Activated CD4-positive, alpha-beta T cell treated with anti-CD3 and anti-CD28 coated beads, Interleukin-2, Interleukin-4, amounts not matched to agents 100 ng/mL and 50 ng/mL, durations not matched to agents 16 hours and 8 hours (primary cell): Measurements from ENCODE around the gene CFD.
A peak's percentile ranks its signal among the peaks of the same experiment; 100 is the strongest.
"Not testable (repeated sequence)": the region's sequence is repeated elsewhere in the genome, so short reads cannot be mapped to it uniquely, and the experiment has no call there.

Experiments
- DNase-seq: peaks from one replicate; pipeline ENCODE4 v3.0.0-alpha.2; 2020; ENCODE audit warnings: low spot score

The CFD gene

DNA sequence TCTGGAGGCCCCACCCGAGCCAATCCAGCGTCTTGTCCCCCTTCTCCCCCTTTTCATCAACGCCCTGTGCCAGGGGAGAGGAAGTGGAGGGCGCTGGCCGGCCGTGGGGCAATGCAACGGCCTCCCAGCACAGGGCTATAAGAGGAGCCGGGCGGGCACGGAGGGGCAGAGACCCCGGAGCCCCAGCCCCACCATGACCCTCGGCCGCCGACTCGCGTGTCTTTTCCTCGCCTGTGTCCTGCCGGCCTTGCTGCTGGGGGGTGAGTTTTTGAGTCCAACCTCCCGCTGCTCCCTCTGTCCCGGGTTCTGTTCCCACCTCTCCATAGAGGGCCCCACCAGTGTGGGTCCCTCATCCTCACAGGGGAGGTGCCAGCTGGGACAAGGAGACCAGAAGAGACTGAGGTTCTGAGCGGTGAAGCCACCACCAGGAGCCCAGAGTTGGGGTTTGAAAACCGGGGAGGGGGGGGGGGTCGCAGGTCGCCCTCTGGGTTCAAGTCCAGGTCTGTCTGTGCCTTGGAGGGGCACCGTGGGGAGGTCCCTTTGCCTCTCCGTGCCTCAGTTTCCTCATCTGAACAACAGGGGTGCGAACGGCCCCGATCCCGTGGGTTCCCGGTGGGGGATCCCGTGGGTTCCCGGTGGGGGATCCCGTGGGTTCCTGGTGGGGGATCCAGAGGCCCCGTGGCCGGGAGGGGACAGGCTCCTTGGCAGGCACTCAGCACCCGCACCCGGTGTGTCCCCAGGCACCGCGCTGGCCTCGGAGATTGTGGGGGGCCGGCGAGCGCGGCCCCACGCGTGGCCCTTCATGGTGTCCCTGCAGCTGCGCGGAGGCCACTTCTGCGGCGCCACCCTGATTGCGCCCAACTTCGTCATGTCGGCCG, 7.1 kb upstream of the CFD start, which contains the start of gene ELANE:
Gene ELANE (plus strand): TSS at position 168 of the 878 bp plus-strand sequence. CDS start 26 bp downstream, at position 194.
- DNase-seq = no peak

DNA sequence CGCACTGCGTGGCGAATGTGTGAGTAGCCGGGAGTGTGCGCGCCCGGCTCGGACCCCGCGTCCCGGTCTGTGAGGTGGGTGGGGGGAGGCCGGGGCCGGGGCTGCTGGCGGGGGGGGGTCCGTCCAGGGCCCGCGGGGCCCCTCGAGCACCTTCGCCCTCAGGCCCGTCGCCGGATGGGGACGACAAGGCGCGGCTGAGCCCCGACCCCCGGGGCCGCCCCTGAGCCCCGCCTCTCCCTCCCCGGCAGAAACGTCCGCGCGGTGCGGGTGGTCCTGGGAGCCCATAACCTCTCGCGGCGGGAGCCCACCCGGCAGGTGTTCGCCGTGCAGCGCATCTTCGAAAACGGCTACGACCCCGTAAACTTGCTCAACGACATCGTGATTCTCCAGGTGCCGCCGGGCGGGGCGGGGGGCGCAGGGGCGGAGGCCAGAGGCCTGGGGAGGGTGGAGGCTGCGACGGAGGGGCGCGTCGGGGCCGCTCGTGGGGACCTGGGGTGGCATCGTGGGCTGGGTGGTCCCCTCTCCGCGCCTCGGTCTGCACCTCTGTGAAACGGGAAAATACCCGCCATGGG, 6.4 kb upstream of the CFD start:
- no peak for DNase-seq

GRCh38 chr19:853614-854220, 5.7 kb upstream of the CFD start:
- not testable (repeated sequence) for DNase-seq

- DNase-seq = no peak
These were observed 4.9 kb upstream of the CFD start for GRCh38 chr19:854549-854948.

- DNase-seq = no peak
These were observed 4.3 kb upstream of the CFD start for GRCh38 chr19:855142-855541.

GRCh38 chr19:855566-856120, 3.8 kb upstream of the CFD start:
- DNase-seq = no peak

- no peak for DNase-seq
These were observed 1.2 kb upstream of the CFD start for GRCh38 chr19:858284-858683.

- DNase-seq = no peak
These were observed 1.8 kb downstream of the CFD start for GRCh38 chr19:861141-861755.

GRCh38 chr19:861756-862580, 2.5 kb downstream of the CFD start:
- DNase-seq = peak; percentile 62

DNA sequence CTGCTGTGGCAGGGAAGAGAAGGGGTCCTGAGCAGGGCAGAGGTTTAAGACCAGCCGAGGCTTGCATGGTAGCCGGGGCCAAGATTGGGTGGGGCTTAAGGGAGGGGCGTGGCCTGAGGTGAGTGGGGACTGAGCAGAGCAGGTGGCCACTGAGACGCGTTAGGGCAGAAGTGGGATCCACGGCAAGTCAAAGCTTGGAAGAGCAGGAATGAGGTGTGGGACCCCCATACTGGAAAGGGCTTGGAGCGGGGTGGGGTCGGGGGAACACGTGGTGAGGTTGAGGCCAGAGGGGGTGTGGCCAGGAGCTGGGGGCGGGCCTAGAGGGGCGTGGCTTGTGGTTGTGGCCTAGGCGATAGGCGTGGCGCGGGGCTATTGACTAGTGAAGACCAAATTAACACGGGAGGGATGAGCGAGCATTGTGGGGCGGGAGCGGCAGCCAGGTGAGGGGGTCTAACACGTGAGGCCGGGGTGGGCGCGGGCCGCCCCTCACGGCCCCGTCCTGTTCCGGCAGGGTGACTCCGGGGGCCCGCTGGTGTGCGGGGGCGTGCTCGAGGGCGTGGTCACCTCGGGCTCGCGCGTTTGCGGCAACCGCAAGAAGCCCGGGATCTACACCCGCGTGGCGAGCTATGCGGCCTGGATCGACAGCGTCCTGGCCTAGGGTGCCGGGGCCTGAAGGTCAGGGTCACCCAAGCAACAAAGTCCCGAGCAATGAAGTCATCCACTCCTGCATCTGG, 3.3 kb downstream of the CFD start:
- DNase-seq = peak; percentile 63

DNA sequence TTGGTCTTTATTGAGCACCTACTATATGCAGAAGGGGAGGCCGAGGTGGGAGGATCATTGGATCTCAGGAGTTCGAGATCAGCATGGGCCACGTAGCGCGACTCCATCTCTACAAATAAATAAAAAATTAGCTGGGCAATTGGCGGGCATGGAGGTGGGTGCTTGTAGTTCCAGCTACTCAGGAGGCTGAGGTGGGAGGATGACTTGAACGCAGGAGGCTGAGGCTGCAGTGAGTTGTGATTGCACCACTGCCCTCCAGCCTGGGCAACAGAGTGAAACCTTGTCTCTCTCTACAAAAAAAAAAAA, 3.8 kb downstream of the CFD start:
- DNase-seq = no peak

- DNase-seq = no peak
These were observed 7.4 kb downstream of the CFD start for GRCh38 chr19:866769-867300.

DNA sequence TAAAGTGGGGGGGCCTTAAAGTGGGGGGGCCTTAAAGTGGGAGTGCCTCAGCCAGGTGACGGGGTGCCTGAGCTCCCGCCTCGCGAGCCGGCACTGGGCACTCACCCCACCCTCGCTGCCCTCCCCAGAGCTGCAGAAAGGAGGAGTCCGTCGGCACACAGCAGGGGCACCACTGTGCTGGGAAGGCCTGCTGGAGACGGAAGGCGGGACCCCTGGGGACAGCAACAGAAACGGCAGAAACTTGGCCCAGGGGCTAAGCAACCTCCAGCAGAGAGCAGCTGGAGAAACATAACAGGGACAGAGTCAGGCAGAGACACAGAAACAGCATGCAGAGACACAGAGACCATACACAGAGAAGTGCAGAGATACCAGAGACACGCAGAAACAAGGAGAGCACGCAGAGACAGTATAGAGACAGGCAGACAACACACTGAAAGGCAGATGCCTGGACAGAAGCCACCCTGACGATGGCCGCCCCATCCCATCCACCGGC, 7.9 kb downstream of the CFD start:
- no peak for DNase-seq

DNA sequence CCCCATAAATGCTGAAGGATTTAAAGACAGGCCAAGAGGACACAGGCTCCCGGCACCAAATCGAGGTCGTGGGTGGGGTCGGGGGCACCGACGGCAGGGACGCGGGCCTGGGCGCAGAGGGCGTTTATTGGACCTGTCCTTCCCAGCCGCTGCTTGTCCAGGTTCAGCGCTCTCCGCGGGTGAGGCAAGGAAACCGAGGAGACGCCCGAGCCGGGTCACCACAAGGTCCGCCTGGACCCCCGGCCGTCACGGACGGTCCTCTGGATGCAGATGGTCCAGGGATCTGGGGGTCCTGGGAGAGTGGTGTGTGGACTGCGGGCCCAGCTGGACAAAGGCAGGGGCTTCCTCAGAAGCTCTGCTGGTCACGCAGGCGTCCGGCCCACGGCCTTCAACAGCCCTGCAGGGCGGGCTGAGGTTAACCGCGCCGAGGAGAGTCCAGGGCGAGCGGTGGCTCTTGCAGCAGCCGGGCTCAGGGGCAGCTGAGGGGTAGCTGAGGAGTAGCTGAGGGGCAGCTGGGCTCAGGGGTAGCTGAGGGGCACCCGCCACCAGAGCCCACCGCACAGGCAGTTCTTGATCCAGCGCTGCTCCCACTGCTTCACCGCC, 8.5 kb downstream of the CFD start:
- DNase-seq = no peak

DNA sequence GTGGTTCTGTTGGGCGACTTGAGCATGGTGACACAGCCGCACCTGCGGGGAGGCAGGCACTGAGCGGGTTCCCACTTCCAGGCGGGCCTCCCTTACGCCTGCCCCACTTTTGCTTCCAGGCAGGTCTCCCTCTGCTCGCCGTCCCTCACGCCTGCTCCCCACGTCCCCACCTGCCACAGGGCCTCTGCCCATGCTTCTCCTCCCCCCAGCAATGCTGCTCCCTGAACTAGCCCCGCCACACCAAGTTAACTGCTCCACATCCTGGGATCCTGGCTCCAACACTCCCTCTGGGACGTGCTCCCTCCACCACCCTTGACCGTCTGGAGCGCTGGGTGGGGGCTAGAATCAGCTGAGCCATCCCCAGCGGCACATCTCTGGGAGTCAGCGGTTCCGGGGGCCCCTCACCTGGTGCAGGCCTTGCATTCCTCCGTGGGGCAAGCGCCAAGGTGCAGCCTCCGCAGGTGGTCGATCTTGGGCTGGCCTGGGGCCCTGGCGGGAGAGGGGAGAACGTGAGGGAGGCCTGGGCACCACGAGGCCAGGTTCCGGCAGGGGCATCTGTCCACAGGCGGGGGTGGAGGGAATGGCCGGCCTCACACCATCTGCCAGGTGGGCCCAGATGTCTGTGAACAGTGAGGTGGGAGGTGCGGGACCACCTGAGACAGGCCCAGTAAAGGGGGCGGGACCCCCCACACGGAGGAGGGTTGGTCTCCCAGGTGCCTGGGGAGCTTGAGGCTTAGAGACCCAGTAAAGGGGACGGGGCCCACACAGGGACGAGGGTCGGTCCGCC, 9.2 kb downstream of the CFD start:
- DNase-seq = no peak

- no peak for DNase-seq
These were observed 10.0 kb downstream of the CFD start for GRCh38 chr19:869245-870177.

- no peak for DNase-seq
These were observed 10.8 kb downstream of the CFD start for GRCh38 chr19:870314-870713.

GRCh38 chr19:870963-871401, 11.5 kb downstream of the CFD start:
- no peak for DNase-seq
